ENCODE results near the gene CELF4.
A peak's percentile ranks its signal among the peaks of the same experiment; 100 is the strongest.

CELF4 gene

DNA sequence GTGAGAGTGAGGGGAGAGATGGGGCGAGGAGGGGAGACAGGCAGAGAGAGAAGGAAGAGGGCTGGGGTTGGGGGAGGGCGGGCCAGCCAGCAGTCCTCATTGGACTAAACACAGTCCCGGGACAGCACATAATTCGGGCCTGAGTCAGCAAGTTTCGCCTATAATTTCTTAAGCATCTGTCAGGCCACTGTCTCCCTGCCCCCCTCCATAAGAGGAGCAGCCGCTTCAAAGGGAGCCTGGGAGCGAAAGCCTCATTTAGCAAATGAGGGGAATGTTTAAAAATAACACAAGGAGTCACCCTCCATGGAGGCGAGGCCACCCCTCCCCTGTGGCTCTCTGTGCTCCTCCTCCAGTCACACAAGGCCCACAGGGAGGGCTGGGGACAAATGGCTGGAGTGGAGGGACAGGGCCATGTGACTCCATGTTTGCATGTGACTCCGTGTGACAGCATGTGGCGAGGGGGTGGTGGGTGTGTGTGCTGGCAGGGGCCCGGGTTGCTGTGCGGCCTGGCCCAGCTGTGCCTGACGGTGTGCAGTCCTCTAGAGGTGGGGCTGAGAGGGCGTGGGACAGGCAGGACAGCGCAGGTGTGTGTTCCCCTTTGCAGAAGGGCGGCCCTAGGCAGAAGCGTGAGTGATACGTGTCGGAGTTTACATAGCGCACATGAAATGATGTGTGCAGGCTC lies 162.4 kb downstream of the CELF4 start:
- no peak for DNase-seq

DNA sequence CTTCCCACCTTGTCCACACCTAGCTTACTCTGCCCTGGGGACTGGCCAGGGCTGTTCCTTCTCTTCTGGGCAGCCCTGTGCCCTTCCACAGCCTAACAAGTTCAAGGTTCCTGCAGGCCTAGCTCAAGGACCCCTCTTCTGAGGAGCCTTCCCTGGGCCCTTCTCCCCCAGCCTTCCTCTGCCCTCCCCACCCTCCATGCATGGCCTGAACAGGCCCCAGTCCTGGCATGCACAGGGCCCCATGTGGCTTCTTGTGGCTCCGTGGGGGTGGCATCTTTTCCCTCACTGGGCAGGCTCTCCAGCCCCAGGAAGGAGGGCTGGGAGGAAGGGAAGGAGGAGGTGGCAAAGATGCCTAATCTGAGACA lies 162.9 kb downstream of the CELF4 start:
- no peak for DNase-seq

GRCh38 chr18:37400802-37401201 lies 164.8 kb downstream of the CELF4 start:
- no peak for DNase-seq

DNA sequence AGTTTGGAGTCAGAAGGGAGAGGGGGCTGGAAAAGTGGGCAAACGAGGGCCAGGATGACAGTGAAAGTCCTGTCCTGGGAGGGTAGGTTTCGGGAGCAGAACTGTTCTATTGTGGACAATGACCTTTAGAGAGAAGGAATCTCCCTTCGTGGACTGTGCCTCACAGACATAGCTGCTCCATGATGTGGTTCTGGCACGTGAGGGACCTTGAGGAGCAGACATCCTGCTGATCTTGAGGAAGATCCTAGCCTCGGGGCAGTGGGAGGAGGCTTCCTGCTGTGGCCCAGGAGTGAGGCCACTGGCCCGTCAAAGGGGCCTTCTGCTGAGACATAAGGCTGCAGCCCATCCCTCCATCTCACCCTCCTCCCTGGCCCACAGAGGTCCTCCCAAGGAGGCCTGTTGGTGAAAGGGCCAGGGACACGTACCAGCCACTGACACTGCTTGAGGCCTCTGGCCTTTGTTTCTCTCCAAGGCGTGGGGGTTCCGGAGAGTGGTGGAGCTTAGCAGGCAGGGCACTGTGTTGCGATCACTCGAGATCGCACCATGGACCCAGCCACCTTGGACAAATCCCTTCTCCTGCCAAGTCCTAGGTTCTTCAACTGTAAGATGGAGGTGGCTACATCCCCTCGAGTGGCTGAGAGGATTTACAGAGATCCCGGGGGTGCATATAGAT lies 167.2 kb downstream of the CELF4 start:
- no peak for DNase-seq

DNA sequence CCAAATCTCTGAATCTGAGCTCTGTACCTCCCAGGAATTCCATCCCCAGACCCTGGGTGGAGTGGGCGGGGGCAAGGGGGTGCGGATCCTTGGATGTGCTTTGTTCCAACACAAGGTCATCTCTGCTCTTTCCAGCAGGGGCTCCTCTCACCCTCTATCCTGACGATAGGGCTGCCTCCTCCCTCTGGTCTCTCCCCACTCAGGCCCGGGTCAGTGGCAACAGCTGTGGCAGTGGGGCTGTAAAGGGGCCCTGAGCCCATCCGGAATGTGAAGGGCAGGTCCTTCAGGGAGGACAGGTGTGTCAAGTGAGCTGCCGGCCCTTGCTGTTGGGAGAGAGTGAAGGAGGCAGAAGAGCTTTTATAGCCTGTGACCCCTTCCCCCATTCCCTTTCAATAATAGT lies 167.8 kb downstream of the CELF4 start:
- DNase-seq = no peak

- DNase-seq = no peak
Measured at GRCh38 chr18:37396971-37397720, 168.5 kb downstream of the CELF4 start.

- DNase-seq = no peak
Measured at GRCh38 chr18:37395631-37396030, 170.0 kb downstream of the CELF4 start.

DNA sequence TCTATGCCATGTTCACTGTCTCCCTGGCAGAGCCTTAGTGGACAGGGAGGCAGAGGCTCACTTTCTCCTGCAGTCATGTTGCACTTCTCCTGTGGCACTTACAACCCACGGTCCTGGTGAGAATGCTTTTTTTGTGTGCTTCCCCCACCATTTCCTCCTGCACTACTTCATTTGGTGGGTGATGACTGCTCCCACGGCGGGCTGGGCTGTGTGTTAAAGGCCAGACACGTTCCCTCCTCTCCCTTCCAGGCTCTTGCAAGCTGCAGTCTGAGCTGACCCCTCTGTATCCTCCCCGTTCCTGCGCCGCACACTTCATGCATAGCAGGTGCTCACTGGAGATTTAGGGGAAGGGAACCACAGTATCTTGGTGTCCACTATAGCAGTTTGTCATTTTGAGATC lies 170.5 kb downstream of the CELF4 start:
- DNase-seq = no peak

- no peak for DNase-seq
Measured at GRCh38 chr18:37394610-37394965, 171.0 kb downstream of the CELF4 start.

- no peak for DNase-seq
Measured at GRCh38 chr18:37393945-37394609, 171.5 kb downstream of the CELF4 start.

GRCh38 chr18:37393221-37393827 lies 172.3 kb downstream of the CELF4 start:
- no peak for DNase-seq

GRCh38 chr18:37392648-37393047 lies 172.9 kb downstream of the CELF4 start:
- DNase-seq = no peak

- DNase-seq = no peak
Measured at GRCh38 chr18:37391698-37392548, 173.7 kb downstream of the CELF4 start.

DNA sequence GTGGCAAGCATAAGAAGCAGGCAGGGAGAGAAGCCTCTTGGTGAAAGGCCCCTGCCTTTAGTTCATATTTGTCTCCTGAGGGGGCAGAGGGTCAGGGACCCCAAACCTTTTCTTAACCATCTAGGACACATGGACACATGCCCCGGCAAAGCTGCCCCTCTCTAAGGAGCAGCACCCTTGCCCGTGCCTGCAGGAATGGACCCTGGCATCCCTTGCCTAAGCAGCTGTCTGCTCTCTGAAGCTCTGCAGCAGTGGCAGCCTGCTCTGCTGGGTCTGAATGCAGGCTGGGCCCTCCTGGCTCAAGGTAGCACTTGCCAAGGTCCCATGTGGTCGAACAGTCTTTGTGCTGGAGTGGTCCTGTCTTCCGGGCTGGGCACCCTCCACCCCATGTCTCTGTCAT lies 174.4 kb downstream of the CELF4 start:
- DNase-seq = no peak

- DNase-seq = no peak
Measured at GRCh38 chr18:37390687-37391086, 174.9 kb downstream of the CELF4 start.

GRCh38 chr18:37389684-37390368 lies 175.8 kb downstream of the CELF4 start:
- DNase-seq = no peak

DNA sequence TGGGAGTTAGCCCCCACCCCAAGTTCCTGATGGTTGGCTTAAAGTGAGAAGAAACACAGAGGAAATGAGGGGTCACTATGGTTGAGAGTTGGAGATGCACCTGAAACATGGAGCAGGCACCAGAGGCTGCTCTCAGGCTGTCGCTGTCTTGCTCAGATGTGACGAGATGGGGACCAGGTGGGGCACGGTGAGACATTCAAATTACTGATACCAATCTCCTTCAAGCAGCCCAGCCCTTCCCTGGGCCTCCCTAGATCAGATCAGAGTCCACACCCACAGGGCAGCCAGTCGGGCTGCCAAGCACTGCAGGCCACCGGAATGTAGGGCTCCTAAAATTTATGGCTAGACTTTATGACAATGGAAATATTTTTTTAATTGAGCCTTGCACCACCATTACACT lies 176.6 kb downstream of the CELF4 start:
- no peak for DNase-seq

DNA sequence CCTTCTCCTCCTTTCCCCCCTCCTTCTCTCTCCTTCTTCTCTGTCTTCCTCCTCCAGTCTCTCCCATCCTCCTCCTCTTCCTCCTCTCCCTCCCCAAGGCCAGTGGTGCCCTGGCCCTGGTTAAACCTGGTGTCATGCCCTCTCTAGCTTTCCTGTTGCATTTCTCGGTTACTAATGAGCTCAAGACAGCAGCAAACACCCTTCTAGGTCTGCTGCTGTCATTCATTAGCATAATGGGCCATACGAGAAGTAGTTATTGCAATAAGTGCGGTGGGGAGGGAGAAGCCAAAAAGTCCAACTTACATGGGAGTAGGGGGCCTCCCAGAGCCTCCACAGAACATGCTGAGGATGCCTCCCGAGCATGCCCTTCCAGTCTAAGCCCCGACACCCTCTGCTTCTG lies 177.2 kb downstream of the CELF4 start:
- DNase-seq = no peak

DNA sequence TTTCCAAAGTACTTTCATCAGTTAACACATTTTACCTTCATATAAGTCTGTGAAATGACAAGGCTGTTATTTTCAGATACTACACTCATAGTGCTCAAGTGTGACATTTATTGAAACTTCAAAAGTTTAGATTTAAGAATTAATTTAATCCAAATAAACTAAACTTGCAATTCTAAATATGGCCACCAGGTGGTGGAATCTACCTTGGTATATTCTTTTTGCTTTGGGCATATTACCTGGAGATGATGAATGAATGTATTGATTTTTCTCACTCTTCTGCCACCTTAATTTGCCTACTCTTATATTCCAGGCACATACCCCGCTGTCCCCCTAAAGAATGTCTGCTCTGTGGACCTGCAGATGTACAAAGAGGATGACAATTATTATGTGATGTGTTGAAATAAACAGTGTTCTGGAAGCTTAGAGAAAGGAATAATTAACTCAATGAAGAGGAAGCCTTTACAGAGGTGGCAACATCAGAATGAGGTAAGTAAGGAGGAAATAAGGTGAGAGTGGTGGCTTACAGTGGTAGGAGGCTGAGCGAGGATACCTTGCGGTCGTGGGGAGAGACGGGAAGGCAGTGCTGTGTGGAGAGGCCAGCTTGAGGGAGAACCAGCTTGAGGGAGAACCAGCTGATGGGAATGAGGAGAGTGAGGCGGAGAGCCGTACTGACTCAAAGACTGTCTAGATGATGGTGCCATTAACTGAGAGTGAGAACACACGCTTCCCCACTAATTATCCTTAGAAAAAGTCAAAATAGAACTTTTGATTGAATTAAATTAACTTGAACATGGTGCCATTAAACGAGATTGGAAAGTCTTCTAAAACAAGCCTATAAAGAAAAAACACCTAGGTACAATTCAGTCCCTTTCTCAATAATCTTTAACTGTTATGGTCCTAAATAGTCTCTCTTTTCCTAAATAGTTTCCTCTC lies 179.5 kb downstream of the CELF4 start:
- peak in 1 of 2 donors; percentile 39 for DNase-seq

DNA sequence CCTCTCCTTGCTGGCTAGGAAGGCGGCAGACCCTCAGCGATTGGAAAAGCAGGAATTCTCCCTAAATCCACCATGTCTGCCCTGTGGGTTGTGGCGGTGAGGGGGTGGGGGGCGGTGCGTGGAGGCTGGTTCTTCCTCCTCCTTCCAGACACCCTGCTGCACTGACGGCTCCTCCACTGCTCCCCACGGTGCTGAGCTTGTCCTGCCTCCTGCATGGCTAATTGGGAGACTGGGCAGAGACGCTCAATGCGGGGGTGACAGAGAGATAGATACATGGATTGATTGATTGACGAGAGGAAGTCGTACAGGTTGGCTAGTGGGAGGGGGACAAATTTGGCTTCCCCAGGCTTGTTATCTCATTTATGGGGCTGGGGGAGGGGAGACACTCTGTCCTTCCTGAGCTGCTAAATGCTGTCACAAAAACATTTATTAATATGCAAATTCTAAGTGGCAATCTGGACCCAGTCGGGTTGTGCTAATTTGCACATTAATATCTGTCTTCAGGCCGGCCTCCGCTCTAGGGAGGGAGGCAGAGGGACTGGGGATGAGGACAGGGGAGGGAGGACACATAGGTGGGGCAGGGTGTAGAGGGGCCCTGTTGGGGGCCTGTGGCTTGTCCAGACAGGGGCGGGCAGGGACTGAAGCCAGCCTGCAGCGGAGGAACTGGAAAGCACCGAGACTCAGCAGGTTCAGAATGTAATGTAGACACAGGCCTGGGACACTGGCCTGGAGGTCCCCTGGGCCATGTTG lies 181.6 kb downstream of the CELF4 start:
- DNase-seq = no peak

Measured in CD4-positive, alpha-beta T cell treated with Interferon alpha-2 for 1 hour (primary cell).